Heart left ventricle (tissue), 13 donors: Measurements from ENCODE around the gene WDR6.

Source experiments
- POLR2A ChIP-seq, 2 donors: fragments of 450-650 bp; IDR thresholded peaks; one replicate each; pipeline ENCODE4 v1.6.1; 2017; ENCODE audit warnings: antibody characterized with exemption in 2 of 2, mild to moderate bottlenecking in 2 of 2, moderate library complexity in 2 of 2
- TF ChIP-seq, protein P1 (sequence below), 12 donors: fragments of 200-600 bp; sonication (generic) in 4 of 12; IDR thresholded peaks; one replicate each; pipeline versions ENCODE4 v1.5.0 to v1.8.0; 2018 to 2022; ENCODE audit warnings: antibody characterized with exemption in 12 of 12, mild to moderate bottlenecking in 5 of 12
- donor health status: ischemic (EF 13 %, LVEDD 7.1; RV severe dilation, severe dysfunction).
- donor health status: DM: no; HTN: yes; CAD: no.
- donor health status: DM: no; HTN: no; CAD: no.
- donor health status: ischemic (EF 25% LVEDD 6.9; RV normal size, moderate dysfunction).
- donor health status: ischemic (EF 25% LVEDD 5.7; RV mildly dilated, moderate dysfunction).
- donor health status: ischemic (EF 35%, LVEDD 5.7; RV mildly dilated, moderate dysfunction).
- donor health status: nonischemic (EF 11% LVEDD 7.7; RV severe dilation, severe dysfunction).
- donor health status: DM: yes; HTN: yes; CAD: no.
- donor health status: PGD.
- donor health status: ischemic (EF 29% LVEDD 5.4; RV normal size, mild dysfunction).
- donor health status: nonischemic (EF 23%, LVEDD 6.1; RV moderate dilation, normal function).

DNA sequence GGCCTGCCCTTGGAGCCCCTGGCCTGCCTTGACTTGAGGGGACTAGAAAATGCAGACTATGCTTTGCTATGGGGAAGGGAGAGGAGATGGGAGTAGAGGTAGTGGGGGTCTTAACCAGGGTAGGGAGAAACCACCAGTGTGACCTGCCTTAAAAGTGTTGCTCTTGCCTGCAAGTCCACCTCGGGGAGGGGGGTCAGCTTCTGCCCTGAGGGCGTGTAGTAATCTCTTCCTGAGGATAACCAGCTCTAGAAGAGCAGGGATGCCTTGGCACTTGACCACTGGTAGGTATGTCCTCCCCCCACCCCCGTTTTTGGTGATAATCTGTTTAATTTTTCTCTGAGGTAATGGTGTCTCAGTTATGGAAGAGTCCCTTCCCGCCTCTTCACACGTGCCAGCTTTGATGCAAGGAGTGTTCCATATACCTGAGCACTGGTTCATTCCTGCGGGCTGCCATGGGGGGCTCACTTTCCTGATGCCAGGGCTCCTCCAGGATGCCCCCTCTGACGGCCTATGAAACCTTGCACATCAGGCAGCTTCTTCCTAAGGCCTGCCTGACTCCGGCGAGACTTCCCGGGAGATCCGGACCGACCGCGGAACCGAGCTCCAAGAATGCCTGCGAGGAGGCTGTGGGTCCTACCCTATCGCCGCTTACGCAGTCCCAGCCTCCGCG, 17.9 kb upstream of the WDR6 start:
- TF ChIP-seq, protein P1, sequence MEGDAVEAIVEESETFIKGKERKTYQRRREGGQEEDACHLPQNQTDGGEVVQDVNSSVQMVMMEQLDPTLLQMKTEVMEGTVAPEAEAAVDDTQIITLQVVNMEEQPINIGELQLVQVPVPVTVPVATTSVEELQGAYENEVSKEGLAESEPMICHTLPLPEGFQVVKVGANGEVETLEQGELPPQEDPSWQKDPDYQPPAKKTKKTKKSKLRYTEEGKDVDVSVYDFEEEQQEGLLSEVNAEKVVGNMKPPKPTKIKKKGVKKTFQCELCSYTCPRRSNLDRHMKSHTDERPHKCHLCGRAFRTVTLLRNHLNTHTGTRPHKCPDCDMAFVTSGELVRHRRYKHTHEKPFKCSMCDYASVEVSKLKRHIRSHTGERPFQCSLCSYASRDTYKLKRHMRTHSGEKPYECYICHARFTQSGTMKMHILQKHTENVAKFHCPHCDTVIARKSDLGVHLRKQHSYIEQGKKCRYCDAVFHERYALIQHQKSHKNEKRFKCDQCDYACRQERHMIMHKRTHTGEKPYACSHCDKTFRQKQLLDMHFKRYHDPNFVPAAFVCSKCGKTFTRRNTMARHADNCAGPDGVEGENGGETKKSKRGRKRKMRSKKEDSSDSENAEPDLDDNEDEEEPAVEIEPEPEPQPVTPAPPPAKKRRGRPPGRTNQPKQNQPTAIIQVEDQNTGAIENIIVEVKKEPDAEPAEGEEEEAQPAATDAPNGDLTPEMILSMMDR (IDR thresholded peaks at IDR 0.05) = no peak
- no peak for TF ChIP-seq POLR2A (IDR thresholded peaks at IDR 0.05)
